Astrocyte of the cerebellum (primary cell): Measurements from ENCODE around the gene CNNM3.

Experiments
- DNase-seq: peaks from one replicate; pipeline ENCODE4 v3.0.0-alpha.2; 2011; ENCODE audit warnings: low read depth
- H3K4me3 ChIP-seq: 2 replicates; pipeline ENCODE4 v1.5.1; 2011; ENCODE audit warnings: mild to moderate bottlenecking, low read depth, low read length, moderate library complexity
- CTCF ChIP-seq: IDR thresholded peaks from 2 replicates; pipeline ENCODE4 v1.5.1; 2012; ENCODE audit warnings: low read length, low read depth, moderate library complexity, mild to moderate bottlenecking; ENCODE audit errors: missing control alignments
- in situ Hi-C: cut with HindIII; loops from 2 replicates; pipeline ENCODE4 v1.10.0; 2017; ENCODE audit warnings: low sequenced_read_pairs

The CNNM3 gene

GRCh38 chr2:96876269-96877041 is 60.4 kb downstream of the CNNM3 start:
- in situ Hi-C loops = no loop called here
- no peak for TF ChIP-seq CTCF
- DNase-seq = no peak
- H3K4me3 ChIP-seq = no peak overlapping the region

GRCh38 chr2:96877042-96877451 is 61.0 kb downstream of the CNNM3 start:
- in situ Hi-C loops = no loop called here
- no peak overlapping the region for H3K4me3 ChIP-seq
- no peak for TF ChIP-seq CTCF
- no peak for DNase-seq

GRCh38 chr2:96877631-96878092 is 61.6 kb downstream of the CNNM3 start:
- no peak for DNase-seq
- no peak for TF ChIP-seq CTCF
- H3K4me3 ChIP-seq = no peak overlapping the region
- in situ Hi-C loops = no loop called here

- no peak for TF ChIP-seq CTCF
- in situ Hi-C loops = no loop called here
- DNase-seq = no peak
- no peak overlapping the region for H3K4me3 ChIP-seq
Observed at GRCh38 chr2:96878171-96878570, 62.1 kb downstream of the CNNM3 start.

- in situ Hi-C loops = no loop called here
- TF ChIP-seq CTCF = no peak
- no peak for DNase-seq
- no peak overlapping the region for H3K4me3 ChIP-seq
Observed at GRCh38 chr2:96878796-96879544, 62.9 kb downstream of the CNNM3 start.

GRCh38 chr2:96879545-96880040 is 63.5 kb downstream of the CNNM3 start:
- in situ Hi-C loops = no loop called here
- H3K4me3 ChIP-seq = no peak overlapping the region
- no peak for DNase-seq
- TF ChIP-seq CTCF = no peak
